ENCODE data around the gene GOLT1B.
A peak's percentile ranks its signal among the peaks of the same experiment; 100 is the strongest.

The GOLT1B gene

GRCh38 chr12:21527451-21528180, 26.0 kb downstream of the GOLT1B start:
- H3K4me1 ChIP-seq (ENCODE audit: low read depth, poor library complexity, severe bottlenecking), result no peaks in the 10 kb centered on the region
- no peak overlapping the region for H3K27ac ChIP-seq
- H3K9ac ChIP-seq, result no peak overlapping the region
- H3K36me3 ChIP-seq (ENCODE audit: insufficient read depth), result no peaks in the 10 kb centered on the region
- H3K27me3 ChIP-seq (ENCODE audit: insufficient read depth, low read depth), result no peaks in the 10 kb centered on the region
- H2AFZ ChIP-seq (ENCODE audit: low read depth), result peak overlapping the region; percentile 57
- no peaks in the 10 kb centered on the region for H3K79me2 ChIP-seq (ENCODE audit: insufficient read depth, low read depth)
- no peaks in the 10 kb centered on the region for H4K20me1 ChIP-seq (ENCODE audit: insufficient read depth)
- no peak overlapping the region for H3K4me3 ChIP-seq (IDR thresholded peaks at IDR 0.05; ENCODE audit: insufficient read depth, low read depth, low read length)
- no peak for TF ChIP-seq CTCF (conservative IDR thresholded peaks at IDR 0.05; ENCODE audit: low read depth, low read length)
- 0 out of 2 replicates have a peak overlapping the region, but pooled peaks have one; percentile 0 for H3K4me2 ChIP-seq

- Histone ChIP-seq H4K20me1 (ENCODE audit: insufficient read depth) (no peaks in the 10 kb centered on the region), H3K4me3 (IDR thresholded peaks at IDR 0.05; ENCODE audit: insufficient read depth, low read depth, low read length) (no peak overlapping the region), H3K27ac (no peak overlapping the region), H3K27me3 (ENCODE audit: insufficient read depth, low read depth) (no peaks in the 10 kb centered on the region), H3K4me1 (ENCODE audit: low read depth, poor library complexity, severe bottlenecking) (no peaks in the 10 kb centered on the region), H3K9ac (no peak overlapping the region), H3K79me2 (ENCODE audit: insufficient read depth, low read depth) (no peaks in the 10 kb centered on the region), H2AFZ (ENCODE audit: low read depth) (no peak overlapping the region), H3K4me2 (no peak overlapping the region), H3K36me3 (ENCODE audit: insufficient read depth) (no peaks in the 10 kb centered on the region)
- TF ChIP-seq CTCF (conservative IDR thresholded peaks at IDR 0.05; ENCODE audit: low read depth, low read length), result no peak
Measured at GRCh38 chr12:21528953-21529352, 27.4 kb downstream of the GOLT1B start.

GRCh38 chr12:21529456-21529855, 27.9 kb downstream of the GOLT1B start:
- H3K27ac ChIP-seq, result no peak overlapping the region
- no peak overlapping the region for H3K9ac ChIP-seq
- H3K79me2 ChIP-seq (ENCODE audit: insufficient read depth, low read depth), result no peaks in the 10 kb centered on the region
- H2AFZ ChIP-seq (ENCODE audit: low read depth), result no peak overlapping the region
- no peak for TF ChIP-seq CTCF (conservative IDR thresholded peaks at IDR 0.05; ENCODE audit: low read depth, low read length)
- H3K4me3 ChIP-seq (IDR thresholded peaks at IDR 0.05; ENCODE audit: insufficient read depth, low read depth, low read length), result no peak overlapping the region
- no peaks in the 10 kb centered on the region for H3K4me1 ChIP-seq (ENCODE audit: low read depth, poor library complexity, severe bottlenecking)
- H3K27me3 ChIP-seq (ENCODE audit: insufficient read depth, low read depth), result no peaks in the 10 kb centered on the region
- H3K4me2 ChIP-seq, result no peak overlapping the region
- no peaks in the 10 kb centered on the region for H3K36me3 ChIP-seq (ENCODE audit: insufficient read depth)
- H4K20me1 ChIP-seq (ENCODE audit: insufficient read depth), result no peaks in the 10 kb centered on the region

- H3K27ac ChIP-seq, result no peak overlapping the region
- no peak overlapping the region for H3K4me3 ChIP-seq (IDR thresholded peaks at IDR 0.05; ENCODE audit: insufficient read depth, low read depth, low read length)
- no peak overlapping the region for H3K4me2 ChIP-seq
- H3K9ac ChIP-seq, result no peak overlapping the region
- H3K36me3 ChIP-seq (ENCODE audit: insufficient read depth), result no peaks in the 10 kb centered on the region
- H2AFZ ChIP-seq (ENCODE audit: low read depth), result no peak overlapping the region
- TF ChIP-seq CTCF (conservative IDR thresholded peaks at IDR 0.05; ENCODE audit: low read depth, low read length), result no peak
- H4K20me1 ChIP-seq (ENCODE audit: insufficient read depth), result no peaks in the 10 kb centered on the region
- H3K27me3 ChIP-seq (ENCODE audit: insufficient read depth, low read depth), result no peaks in the 10 kb centered on the region
- no peaks in the 10 kb centered on the region for H3K79me2 ChIP-seq (ENCODE audit: insufficient read depth, low read depth)
- no peaks in the 10 kb centered on the region for H3K4me1 ChIP-seq (ENCODE audit: low read depth, poor library complexity, severe bottlenecking)
Measured at GRCh38 chr12:21538061-21538653, 36.6 kb downstream of the GOLT1B start.

Data from KMS-11 (cell line).